WI38 (cell line): ENCODE results near the gene FYN.

ENCODE experiments used
- H3K4me3 ChIP-seq: 2 replicates; pipeline ENCODE4 v1.5.1; 2011; ENCODE audit warnings: low read depth, mild to moderate bottlenecking, control low read depth, low read length
- TF ChIP-seq, protein P1 (sequence below): IDR thresholded peaks from 2 replicates; pipeline ENCODE4 v1.5.1; 2012; ENCODE audit warnings: low read depth, mild to moderate bottlenecking, control low read depth, low read length

Gene FYN

DNA sequence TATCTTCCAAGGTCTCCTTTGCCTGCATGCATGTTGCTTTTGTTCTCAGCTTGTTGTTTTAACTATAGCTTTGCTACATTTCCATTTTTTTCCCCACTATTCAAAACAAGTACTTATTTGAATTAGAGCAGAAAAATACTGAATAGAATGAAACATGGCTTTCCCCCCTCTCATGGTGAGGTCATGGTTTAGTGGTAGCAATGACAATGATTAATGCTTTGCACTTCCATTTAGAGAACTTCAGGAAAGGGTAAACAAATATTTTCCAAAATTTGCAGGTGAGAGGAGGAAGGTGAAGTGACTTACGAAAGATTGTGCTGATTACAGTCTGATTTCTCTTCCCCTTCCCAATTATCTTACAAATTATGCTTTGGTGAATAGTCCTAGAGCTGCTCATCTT lies 219.8 kb downstream of the FYN start:
- no peak overlapping the region for H3K4me3 ChIP-seq
- TF ChIP-seq, protein P1, sequence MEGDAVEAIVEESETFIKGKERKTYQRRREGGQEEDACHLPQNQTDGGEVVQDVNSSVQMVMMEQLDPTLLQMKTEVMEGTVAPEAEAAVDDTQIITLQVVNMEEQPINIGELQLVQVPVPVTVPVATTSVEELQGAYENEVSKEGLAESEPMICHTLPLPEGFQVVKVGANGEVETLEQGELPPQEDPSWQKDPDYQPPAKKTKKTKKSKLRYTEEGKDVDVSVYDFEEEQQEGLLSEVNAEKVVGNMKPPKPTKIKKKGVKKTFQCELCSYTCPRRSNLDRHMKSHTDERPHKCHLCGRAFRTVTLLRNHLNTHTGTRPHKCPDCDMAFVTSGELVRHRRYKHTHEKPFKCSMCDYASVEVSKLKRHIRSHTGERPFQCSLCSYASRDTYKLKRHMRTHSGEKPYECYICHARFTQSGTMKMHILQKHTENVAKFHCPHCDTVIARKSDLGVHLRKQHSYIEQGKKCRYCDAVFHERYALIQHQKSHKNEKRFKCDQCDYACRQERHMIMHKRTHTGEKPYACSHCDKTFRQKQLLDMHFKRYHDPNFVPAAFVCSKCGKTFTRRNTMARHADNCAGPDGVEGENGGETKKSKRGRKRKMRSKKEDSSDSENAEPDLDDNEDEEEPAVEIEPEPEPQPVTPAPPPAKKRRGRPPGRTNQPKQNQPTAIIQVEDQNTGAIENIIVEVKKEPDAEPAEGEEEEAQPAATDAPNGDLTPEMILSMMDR = no peak

DNA sequence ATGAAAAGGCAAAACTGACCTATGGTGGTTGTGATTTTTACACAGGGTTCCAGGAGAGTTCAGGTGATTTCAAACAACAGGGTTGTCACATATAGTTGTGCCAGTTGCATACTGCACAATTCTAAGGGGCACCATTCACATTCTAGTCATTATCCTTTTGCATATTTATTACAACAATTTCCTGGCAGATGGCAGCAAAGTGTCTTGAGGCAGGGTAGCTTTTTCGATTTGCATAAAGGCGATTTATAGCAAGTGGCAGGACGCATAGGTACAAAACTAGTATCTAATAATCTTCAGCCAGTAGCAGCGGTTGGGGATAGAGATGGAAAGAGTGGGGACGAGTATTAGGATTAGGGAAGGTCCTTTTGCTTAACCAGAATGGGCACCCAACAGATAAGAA lies 221.1 kb downstream of the FYN start:
- no peak overlapping the region for H3K4me3 ChIP-seq
- TF ChIP-seq, protein P1 = no peak

DNA sequence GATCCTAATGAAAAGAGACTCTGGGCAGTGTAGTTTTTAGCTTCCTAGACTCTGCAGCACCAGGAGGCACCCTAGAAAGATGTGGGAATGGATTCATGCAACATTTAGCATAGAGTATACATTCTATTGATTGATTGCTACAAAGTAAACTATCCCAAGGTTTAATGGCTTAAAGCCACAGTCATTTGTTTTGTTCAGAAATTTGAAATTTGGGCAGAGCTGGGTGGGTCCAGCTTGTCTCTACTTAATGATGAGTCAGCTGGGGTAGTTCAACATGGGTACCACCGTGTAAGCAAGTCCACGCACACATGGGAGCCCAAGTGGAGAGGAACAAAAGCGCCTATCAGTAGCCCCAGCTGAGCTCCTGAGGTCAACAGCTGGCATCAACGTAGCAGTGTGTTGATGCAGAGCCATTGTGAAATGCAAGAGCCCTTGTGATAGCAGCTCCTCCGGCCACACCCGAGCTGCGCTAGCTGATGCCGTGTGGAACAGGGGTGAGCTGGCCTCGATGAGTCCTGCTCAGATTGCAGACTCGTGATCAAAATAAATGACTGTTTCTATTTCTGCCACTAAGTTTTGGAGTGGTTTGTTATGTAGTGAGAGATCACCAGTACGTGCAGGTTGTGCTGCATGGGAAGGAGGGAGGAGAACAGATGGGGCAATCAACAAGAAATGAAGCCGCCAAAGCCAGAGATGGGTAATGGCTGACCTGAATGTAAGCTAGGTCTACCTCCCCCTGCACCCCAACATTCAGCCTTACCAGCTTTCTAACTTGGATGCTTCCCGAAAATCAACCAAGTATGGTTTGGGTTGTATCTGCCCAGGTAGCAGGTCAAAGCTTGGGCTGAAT lies 221.8 kb downstream of the FYN start:
- TF ChIP-seq, protein P1 = no peak
- H3K4me3 ChIP-seq = no peak overlapping the region

DNA sequence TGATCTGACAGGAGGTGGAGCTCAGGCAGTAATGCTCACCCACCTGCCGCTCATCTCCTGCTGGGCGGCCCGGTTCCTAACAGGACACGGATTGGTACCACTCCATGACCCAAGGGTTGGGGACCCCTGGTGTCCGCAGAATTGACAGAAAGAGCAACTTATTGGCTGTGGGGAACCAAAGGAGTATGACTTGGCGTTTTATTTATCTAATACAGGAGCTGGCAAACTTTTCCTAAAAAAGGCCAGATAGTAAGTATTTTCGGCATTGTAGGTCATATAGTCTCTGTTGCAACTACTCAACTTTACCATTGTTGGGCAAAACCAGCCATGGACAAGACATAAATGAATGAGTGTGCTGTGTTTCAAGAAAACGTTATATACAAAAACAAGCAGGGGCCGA lies 223.2 kb downstream of the FYN start:
- TF ChIP-seq, protein P1 = no peak
- H3K4me3 ChIP-seq = no peak overlapping the region

DNA sequence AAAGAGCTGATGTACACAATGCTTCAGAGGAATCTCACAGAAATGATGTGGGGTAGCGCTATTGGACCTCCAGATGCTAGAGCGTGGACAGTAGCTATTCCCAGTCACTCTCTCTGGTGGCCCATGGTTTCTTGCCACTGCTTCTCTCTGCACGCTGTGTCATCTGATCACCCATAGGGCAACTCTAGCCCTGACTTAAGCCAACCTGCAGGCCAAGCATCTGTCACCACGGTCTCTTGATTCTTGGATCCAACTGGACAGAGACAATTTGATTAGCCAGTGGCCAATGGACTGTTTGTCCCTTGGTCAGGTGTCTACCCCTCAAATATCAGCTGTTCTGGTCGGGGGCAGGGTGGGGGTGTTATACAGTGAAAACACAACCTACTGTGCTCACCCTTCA lies 225.2 kb downstream of the FYN start:
- no peak overlapping the region for H3K4me3 ChIP-seq
- TF ChIP-seq, protein P1 = no peak

DNA sequence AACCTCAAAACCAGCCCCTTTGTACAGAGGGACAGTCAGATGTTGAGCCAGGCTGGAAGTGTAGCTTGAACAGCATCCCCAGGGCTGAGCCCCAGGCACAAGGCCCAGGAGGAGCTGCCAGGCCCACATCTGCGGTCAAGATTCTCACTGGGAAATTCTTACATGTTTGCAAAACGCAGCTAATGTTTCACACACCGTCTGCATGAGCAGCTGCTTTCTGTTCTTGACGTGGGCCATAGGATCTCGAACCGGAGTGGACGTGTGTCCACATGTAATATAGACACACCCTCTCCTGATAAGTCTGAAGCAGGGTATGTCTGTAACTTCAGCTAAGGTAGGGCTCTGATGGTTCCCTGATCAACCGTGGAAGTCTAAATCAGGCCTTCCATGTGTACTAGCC lies 226.3 kb downstream of the FYN start:
- H3K4me3 ChIP-seq = no peak overlapping the region
- TF ChIP-seq, protein P1 = no peak

DNA sequence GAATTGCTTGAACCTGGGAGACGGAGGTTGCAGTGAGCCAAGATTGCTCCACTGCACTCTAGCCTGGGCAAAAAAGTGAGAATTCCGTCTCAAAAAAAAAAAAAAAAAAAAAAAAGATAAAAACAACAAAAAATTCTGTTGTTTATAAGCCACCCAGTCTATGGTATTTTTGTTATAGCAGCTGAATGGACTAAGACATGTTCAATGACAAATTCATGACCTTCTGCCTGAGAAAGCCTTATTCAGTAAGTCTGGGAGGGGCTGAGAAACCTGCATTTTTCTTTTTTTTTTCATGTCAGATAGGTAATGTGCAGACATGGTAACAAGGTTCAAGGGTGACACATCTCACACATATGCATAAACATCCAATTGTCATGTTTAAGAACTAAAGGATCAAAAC lies 227.2 kb downstream of the FYN start:
- H3K4me3 ChIP-seq = no peak overlapping the region
- TF ChIP-seq, protein P1 = no peak
